T1000 (cell line): ENCODE measurements around the gene DPYSL4.

ENCODE experiments used
- DNase-seq: peaks from one replicate; lab custom pipeline; 2025; ENCODE audit warnings: mixed read lengths; lab: John Stamatoyannopoulos, UW

The DPYSL4 gene

GRCh38 chr10:132163826-132164515 lies 22.8 kb upstream of the DPYSL4 start:
- DNase-seq = no peak

- DNase-seq = no peak
These were observed 21.9 kb upstream of the DPYSL4 start for GRCh38 chr10:132164761-132165278.

- no peak for DNase-seq
These were observed 21.2 kb upstream of the DPYSL4 start for GRCh38 chr10:132165416-132165980.

- DNase-seq = no peak
These were observed 20.4 kb upstream of the DPYSL4 start for GRCh38 chr10:132166216-132166950.

- no peak for DNase-seq
These were observed 19.6 kb upstream of the DPYSL4 start for GRCh38 chr10:132167041-132167674.

GRCh38 chr10:132167976-132168375 lies 18.8 kb upstream of the DPYSL4 start:
- DNase-seq = no peak

- DNase-seq = no peak
These were observed 18.1 kb upstream of the DPYSL4 start for GRCh38 chr10:132168571-132169030.

- DNase-seq = no peak
These were observed 17.6 kb upstream of the DPYSL4 start for GRCh38 chr10:132169031-132169765.

GRCh38 chr10:132169766-132170560 lies 16.8 kb upstream of the DPYSL4 start:
- DNase-seq = no peak

GRCh38 chr10:132170561-132171361 lies 16.0 kb upstream of the DPYSL4 start:
- no peak for DNase-seq

- no peak for DNase-seq
These were observed 14.4 kb upstream of the DPYSL4 start for GRCh38 chr10:132172091-132173066.

- DNase-seq = no peak
These were observed 13.6 kb upstream of the DPYSL4 start for GRCh38 chr10:132173185-132173584.

- DNase-seq = no peak
These were observed 12.5 kb upstream of the DPYSL4 start for GRCh38 chr10:132174237-132174636.

- DNase-seq = no peak
These were observed 11.3 kb upstream of the DPYSL4 start for GRCh38 chr10:132175408-132175807.

GRCh38 chr10:132175907-132176581 lies 10.7 kb upstream of the DPYSL4 start:
- DNase-seq = no peak

- no peak for DNase-seq
These were observed 9.9 kb upstream of the DPYSL4 start for GRCh38 chr10:132176623-132177500.

GRCh38 chr10:132178046-132178445 lies 8.7 kb upstream of the DPYSL4 start:
- DNase-seq = no peak
